Mesodermal cell (in vitro differentiated cells): ENCODE data around the gene YY1.

Experiments used
- H3K27ac ChIP-seq: 2 replicates; pipeline ENCODE4 v1.7.0; 2013; ENCODE audit warnings: mild to moderate bottlenecking, low read depth, low read length, moderate library complexity; ENCODE audit not compliant: severe bottlenecking
- H3K36me3 ChIP-seq: 2 replicates; pipeline ENCODE4 v1.7.1; 2013; ENCODE audit warnings: mild to moderate bottlenecking, low read length, moderate library complexity; ENCODE audit not compliant: control insufficient read depth, insufficient read depth
- H3K4me1 ChIP-seq: one replicate; pipeline ENCODE4 v1.7.1; 2013; ENCODE audit warnings: mild to moderate bottlenecking, low read length; ENCODE audit not compliant: insufficient read depth, control insufficient read depth, poor library complexity, severe bottlenecking
- H3K4me3 ChIP-seq: 2 replicates; pipeline ENCODE4 v1.7.0; 2013; ENCODE audit warnings: low read length, control low read depth, mild to moderate bottlenecking; ENCODE audit not compliant: insufficient read depth, poor library complexity, severe bottlenecking; ENCODE audit errors: extremely low read depth
- H3K9me3 ChIP-seq: 2 replicates; pipeline ENCODE4 v1.7.1; 2013; ENCODE audit warnings: mild to moderate bottlenecking, low read length, moderate library complexity; ENCODE audit not compliant: control insufficient read depth
- WGBS, 2 experiments: methylation state at CpG; one replicate each; pipeline ENCODE4 v1.1.5; 2013; ENCODE audit warnings: missing lambda C conversion rate in 2 of 2; ENCODE audit not compliant: insufficient coverage in 2 of 2; 5-methylcytosine and 5-hydroxymethylcytosine counted together

Gene YY1

DNA sequence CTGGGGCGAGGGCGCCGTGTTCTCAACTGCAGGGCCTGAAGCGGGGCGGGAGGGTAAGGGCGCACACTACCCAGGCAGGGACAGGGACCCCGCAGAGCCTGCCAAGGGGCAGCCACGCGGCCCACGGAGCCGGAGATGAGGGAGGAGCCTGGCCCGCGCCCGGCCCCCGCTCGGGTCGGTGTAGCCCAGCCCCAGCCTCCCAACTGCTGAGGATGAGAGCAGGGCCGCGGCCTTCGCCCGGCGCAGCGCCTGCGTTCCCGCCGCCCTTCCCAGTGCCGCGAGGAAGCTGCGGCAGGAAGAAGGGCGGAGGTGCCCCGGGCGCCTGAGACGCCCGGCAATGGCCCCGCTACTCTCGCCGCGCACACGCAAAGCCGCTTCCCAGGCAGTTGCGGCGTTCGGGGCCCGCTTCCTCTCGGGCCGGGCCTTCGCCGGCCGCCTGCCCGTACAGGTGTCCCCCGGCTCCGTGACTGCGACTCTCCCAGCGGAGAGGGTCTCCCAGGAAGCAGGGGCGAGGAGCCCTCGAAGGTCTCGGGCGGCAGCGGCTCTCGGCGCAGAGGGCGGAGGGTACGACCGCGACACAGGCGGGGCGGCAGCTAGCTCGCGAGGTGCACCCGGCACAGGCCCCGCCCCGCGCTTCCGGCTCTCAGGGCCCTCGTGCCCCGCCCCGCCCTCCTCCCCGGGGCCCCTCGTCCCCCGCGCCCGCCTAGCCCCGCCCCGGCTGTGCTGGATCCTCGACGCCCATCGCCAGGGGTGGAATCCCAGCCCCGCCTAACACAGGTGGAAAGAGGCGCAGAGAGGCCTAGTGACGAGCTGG is 24.8 kb upstream of the YY1 start:
- 4 to 8% methylated on average over 59 to 67 of the region's 90 CpGs for WGBS, 2 experiments
- Histone ChIP-seq H3K36me3 (no peaks in the 10 kb centered on the region), H3K4me3 (peak overlapping the region; percentile 63), H3K27ac (peak overlapping the region; percentile 76), H3K4me1 (no peaks in the 10 kb centered on the region), H3K9me3 (no peaks in the 10 kb centered on the region)

DNA sequence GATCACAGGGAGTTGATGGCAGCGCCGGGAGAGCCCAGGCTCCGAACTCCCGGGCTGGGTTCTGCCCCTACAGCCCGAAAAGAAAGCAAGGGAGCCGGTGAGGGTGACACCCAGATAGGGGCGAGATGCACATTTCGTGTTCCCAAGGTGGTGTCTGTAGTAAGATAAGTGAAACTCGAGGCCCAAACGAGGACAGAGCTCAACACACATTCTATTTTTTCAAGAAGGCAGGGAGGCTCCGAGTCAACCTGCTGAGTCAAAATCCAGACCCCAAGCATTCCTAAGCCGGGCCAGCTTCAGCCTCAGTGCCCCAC is 24.2 kb upstream of the YY1 start:
- H3K27ac ChIP-seq, result no peak overlapping the region
- no peaks in the 10 kb centered on the region for H3K36me3 ChIP-seq
- H3K4me3 ChIP-seq, result peak overlapping the region; percentile 63
- no peaks in the 10 kb centered on the region for H3K9me3 ChIP-seq
- no peaks in the 10 kb centered on the region for H3K4me1 ChIP-seq
- 25 to 32% methylated on average over 5 to 8 of the region's 12 CpGs for WGBS, 2 experiments

DNA sequence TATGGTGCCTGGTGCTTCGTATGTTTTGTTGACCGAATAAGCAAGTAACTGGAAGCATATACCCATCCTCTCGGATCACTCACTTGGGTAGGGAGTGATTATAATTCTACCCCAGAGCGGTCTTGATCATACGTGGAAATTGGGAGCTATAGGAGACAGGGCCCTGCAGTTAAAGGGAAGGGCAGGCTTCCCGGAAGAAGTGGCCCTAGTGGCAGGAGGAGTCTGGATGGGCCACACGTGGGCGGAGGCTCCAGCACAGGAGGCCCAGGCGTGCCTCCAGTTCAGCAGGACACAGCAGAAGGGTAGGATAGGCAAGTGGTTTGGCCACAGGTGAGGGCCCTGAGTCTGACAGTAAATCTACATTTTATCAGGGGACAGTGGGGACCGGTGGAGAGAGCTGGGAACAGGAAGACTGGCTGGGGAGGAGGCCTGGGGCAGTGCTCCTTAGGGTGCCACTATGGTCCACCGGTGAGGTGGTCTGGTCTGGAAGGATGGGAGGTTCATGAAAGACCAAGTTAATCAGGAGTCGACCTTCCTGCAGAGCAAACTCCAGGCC is 23.5 kb upstream of the YY1 start:
- H3K27ac ChIP-seq, result no peak overlapping the region
- 88% methylated on average over 10 to 12 of the region's 12 CpGs for WGBS, 2 experiments

DNA sequence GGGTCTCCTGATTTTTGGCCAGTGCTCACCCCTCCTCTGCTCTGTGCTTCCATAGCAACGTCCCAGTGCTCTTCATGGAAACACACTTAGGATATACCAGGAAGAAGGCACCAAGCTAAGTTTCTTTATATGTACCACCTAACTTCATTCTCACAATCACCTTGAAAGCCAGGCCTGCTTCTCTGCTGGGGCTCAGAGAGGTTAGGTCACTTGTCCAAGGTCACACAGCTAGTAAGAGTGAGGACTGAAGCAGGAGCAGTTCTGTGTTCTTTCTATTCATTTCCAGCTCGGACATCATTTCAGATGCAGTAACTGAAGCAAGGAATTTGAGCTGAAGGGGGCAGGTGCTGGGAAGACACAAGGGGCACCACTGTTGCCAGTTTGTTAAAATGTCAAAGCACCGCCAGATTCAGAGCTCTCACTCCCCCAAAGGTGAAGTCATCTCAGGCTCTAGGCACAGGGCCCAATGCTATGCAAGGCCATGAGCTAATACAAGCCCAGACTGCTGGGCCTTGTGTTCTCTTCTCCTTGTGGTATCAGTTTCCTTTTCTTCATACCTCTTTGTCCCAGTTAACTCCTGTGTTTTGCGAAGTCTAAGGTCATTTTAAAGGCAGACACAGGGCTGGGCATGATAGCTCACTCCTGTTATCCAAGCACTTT is 19.7 kb upstream of the YY1 start:
- H3K36me3 ChIP-seq, result no peaks in the 10 kb centered on the region
- H3K4me1 ChIP-seq, result peaks cover 33% of the 10 kb centered on the region
- H3K9me3 ChIP-seq, result no peaks in the 10 kb centered on the region
- H3K27ac ChIP-seq, result no peak overlapping the region
- 89 to 100% methylated on average over 4 of the region's 4 CpGs for WGBS, 2 experiments
- no peak overlapping the region for H3K4me3 ChIP-seq

More for the DNA sequence above, 23.5 kb upstream of the YY1 start:
- Histone ChIP-seq H3K9me3 (no peaks in the 10 kb centered on the region), H3K4me3 (no peak overlapping the region), H3K36me3 (no peaks in the 10 kb centered on the region), H3K4me1 (no peaks in the 10 kb centered on the region)

GRCh38 chr14:100221533-100222223 is 17.3 kb upstream of the YY1 start:
- Histone ChIP-seq H3K9me3 (no peaks in the 10 kb centered on the region), H3K4me1 (peaks cover 35% of the 10 kb centered on the region), H3K4me3 (peak overlapping the region; percentile 27), H3K36me3 (no peaks in the 10 kb centered on the region), H3K27ac (peak overlapping the region; percentile 83)
- WGBS, 2 experiments, result 11 to 17% methylated on average over 13 to 14 of the region's 15 CpGs

DNA sequence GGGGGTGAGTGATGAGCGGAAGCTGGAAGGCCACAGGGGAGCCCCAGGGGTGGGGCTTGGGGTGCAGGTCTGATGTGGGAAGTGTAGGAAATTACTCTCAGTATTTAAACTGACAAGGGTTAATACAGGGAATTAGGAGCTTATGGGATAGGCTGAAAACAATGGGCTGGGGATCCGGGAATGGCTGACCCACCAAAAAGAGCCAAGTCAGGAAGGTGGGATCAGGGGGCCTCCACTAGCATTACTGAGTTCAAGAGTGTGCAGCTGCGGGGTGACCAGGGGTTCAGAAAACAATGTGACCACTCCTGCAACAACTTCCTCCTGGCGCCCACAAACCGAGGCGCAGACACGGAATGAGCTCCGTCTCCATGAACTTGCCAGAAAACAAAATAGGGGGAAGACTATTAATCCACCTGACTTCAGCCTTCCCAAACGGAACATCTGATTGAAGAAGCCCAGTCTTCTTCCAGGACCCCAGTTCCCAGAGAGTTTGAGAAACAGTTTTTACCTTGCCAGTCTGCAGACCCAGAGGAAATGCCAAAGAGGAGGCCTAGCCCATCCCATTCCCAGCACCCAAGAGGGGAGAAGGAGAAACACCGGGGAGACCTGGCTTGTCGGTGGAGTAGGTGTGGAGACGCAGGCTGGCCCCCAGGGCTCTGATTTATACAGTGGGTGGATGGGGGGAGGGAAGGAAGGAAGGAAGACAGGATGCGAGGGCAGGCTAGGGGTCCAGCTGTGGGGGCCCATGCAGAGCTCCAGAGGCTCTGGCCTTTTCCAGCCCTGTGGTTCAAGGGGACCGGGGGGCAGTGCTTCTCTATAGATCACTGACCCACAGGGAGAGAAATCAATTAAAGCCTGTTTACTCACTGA is 16.5 kb upstream of the YY1 start:
- Histone ChIP-seq H3K9me3 (no peaks in the 10 kb centered on the region), H3K36me3 (no peaks in the 10 kb centered on the region), H3K4me3 (peak overlapping the region; percentile 27), H3K4me1 (peaks cover 35% of the 10 kb centered on the region), H3K27ac (peak overlapping the region; percentile 83)
- WGBS, 2 experiments, result 44 to 51% methylated on average over 4 to 12 of the region's 14 CpGs

GRCh38 chr14:100223332-100224201 is 15.4 kb upstream of the YY1 start:
- no peaks in the 10 kb centered on the region for H3K9me3 ChIP-seq
- peak overlapping the region; percentile 83 for H3K27ac ChIP-seq
- 89 to 94% methylated on average over 7 to 11 of the region's 12 CpGs for WGBS, 2 experiments
- no peak overlapping the region for H3K4me3 ChIP-seq
- peaks cover 6% of the 10 kb centered on the region for H3K36me3 ChIP-seq
- H3K4me1 ChIP-seq, result peaks cover 35% of the 10 kb centered on the region

GRCh38 chr14:100224229-100224866 is 14.6 kb upstream of the YY1 start:
- H3K9me3 ChIP-seq, result no peaks in the 10 kb centered on the region
- no peak overlapping the region for H3K4me3 ChIP-seq
- H3K36me3 ChIP-seq, result peaks cover 8% of the 10 kb centered on the region
- H3K4me1 ChIP-seq, result peaks cover 35% of the 10 kb centered on the region
- 57 to 93% methylated on average over 1 to 2 of the region's 4 CpGs for WGBS, 2 experiments
- peak overlapping the region; percentile 83 for H3K27ac ChIP-seq

DNA sequence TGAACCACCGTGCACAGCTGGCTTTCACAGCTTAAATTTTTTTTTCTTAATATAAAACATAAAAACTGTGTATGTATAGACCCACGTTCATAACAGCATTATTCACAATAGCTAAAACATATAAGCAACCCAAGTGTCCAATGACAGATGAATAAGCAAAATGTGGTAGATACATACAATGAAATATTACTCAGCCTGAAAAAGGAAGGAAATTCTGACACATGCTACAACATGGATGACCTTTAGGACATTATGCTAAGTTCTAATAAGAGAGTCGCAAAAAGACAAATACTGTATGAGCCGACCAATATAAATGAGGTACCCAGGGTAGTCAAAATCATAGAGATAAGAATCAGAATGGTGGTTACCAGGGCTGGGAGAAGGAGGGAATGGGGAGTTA is 13.8 kb upstream of the YY1 start:
- Histone ChIP-seq H3K4me3 (no peak overlapping the region), H3K9me3 (no peaks in the 10 kb centered on the region), H3K36me3 (peaks cover 12% of the 10 kb centered on the region), H3K4me1 (peaks cover 35% of the 10 kb centered on the region), H3K27ac (no peak overlapping the region)
- WGBS, 2 experiments, result 92 to 100% methylated on average over 2 of the region's 4 CpGs
